Stimulated activated CD4-positive, alpha-beta T cell treated with anti-CD3 and anti-CD28 coated beads, TNF-alpha, amount 100 ng/mL, for 24 hours (primary cell): Measurements from ENCODE around the gene OR1D2.
"Not testable (repeated sequence)": the region's sequence is repeated elsewhere in the genome, so short reads cannot be mapped to it uniquely, and the experiment has no call there.

Source experiments
- DNase-seq, 3 experiments: peaks; one replicate each; pipeline ENCODE4 v3.0.0-alpha.2; 2020; ENCODE audit warnings: low read depth in 3 of 3

OR1D2 gene

GRCh38 chr17:3104322-3104721 is at the start of gene OR1D2:
Gene OR1D2 (minus strand): TSS chr17:3104422. CDS start chr17:3092996, 11,426 bp downstream.
- DNase-seq = no peak

- DNase-seq = not testable (repeated sequence)
Measured at GRCh38 chr17:3137494-3137893, 33.3 kb upstream of the OR1D2 start.

- no peak for DNase-seq
Measured at GRCh38 chr17:3127451-3127850, 23.2 kb upstream of the OR1D2 start, which contains the start of gene OR1G1. Gene OR1G1 (minus strand): TSS chr17:3127551. CDS start chr17:3127551, 0 bp downstream.

- not testable (repeated sequence) for DNase-seq
Measured at GRCh38 chr17:3073850-3074249, 30.4 kb downstream of the OR1D2 start.

- not testable (repeated sequence) for DNase-seq
Measured at GRCh38 chr17:3065192-3065591, 39.0 kb downstream of the OR1D2 start.

- DNase-seq = not testable (repeated sequence)
Measured at GRCh38 chr17:3063507-3063906, 40.7 kb downstream of the OR1D2 start, which contains the start of gene OR1D5. Gene OR1D5 (minus strand): TSS chr17:3063607. CDS start chr17:3063607, 0 bp downstream.

GRCh38 chr17:3062824-3063377 is 41.3 kb downstream of the OR1D2 start:
- not testable (repeated sequence) for DNase-seq

GRCh38 chr17:3054868-3055267 is 49.4 kb downstream of the OR1D2 start:
- DNase-seq = not testable (repeated sequence)

- no peak for DNase-seq
Measured at GRCh38 chr17:3049705-3050295, 54.4 kb downstream of the OR1D2 start.

GRCh38 chr17:3048727-3049471 is 55.3 kb downstream of the OR1D2 start:
- peak; percentile 83 to 94 (median 91) for DNase-seq

- no peak for DNase-seq
Measured at GRCh38 chr17:3046753-3047152, 57.5 kb downstream of the OR1D2 start.

- DNase-seq = peak in 1 of 3 experiments; percentile 22
Measured at GRCh38 chr17:3043737-3044365, 60.4 kb downstream of the OR1D2 start.

- no peak for DNase-seq
Measured at GRCh38 chr17:3040882-3041281, 63.3 kb downstream of the OR1D2 start.

GRCh38 chr17:3039736-3040135 is 64.5 kb downstream of the OR1D2 start:
- DNase-seq = no peak

GRCh38 chr17:3038941-3039340 is 65.3 kb downstream of the OR1D2 start:
- no peak for DNase-seq
